Coronary artery (tissue), 2 donors: ENCODE results near the gene PARP8.

Experiments
- DNase-seq: peaks from one replicate; pipeline ENCODE4 v3.0.0-alpha.2; 2017; ENCODE audit warnings: low spot score
- H3K27ac ChIP-seq, 2 donors: fragments of 200-600 bp; sonication (generic); one replicate each; pipeline ENCODE4 v1.5.1; 2016 to 2019
- H3K4me3 ChIP-seq: fragments of 200-600 bp; sonication (generic); 2 replicates; pipeline ENCODE4 v1.5.1; 2016; ENCODE audit warnings: mild to moderate bottlenecking, moderate library complexity
- CTCF ChIP-seq: fragments of 200-600 bp; sonication (generic); IDR thresholded peaks from one replicate; pipeline ENCODE4 v1.5.1; 2019; ENCODE audit warnings: antibody characterized with exemption

The PARP8 gene

GRCh38 chr5:50759526-50760270, 93.3 kb downstream of the PARP8 start:
- no peak overlapping the region for H3K4me3 ChIP-seq
- no peak for TF ChIP-seq CTCF
- no peak overlapping the region for H3K27ac ChIP-seq
- no peak for DNase-seq

DNA sequence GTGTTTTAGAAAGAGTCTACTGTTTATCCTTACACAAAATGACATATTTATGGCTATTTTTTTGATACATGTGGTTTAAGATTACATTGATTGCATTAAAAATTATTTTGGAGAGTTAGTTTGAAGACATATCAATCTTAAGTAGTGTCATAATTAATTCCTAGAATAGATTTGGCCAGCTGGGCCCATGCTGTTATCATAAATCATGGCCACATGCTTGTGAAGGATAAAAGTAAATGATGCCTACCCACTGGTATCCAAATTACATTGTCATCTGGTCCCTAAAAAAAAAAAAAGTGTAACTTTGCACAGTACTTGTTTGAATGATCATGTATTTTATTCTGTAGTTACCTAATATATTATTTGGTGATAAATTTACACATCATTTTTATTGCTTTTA, 96.9 kb downstream of the PARP8 start:
- DNase-seq, result no peak
- Histone ChIP-seq H3K4me3 (no peak overlapping the region), H3K27ac (no peak overlapping the region)
- TF ChIP-seq CTCF, result no peak

DNA sequence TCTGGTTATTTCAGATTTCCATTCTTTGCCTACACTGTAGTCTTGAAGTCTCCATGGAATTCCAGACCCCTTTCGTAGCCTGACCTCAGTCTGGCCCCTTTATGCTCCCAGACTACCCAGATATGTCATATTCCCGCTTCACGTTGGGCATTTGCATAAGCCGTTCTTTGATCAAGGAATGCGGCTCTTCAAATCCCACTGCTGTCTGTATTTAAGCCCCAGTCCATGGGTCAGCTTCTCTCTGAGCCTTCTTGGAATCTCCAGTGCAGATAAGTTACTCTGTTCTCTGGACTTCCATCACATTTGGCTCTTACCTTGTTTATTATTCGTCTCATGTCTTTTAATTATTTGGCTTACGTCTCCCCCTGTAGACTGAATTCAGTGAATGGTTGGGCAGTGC, 97.4 kb downstream of the PARP8 start:
- H3K27ac ChIP-seq, result no peak overlapping the region
- no peak for DNase-seq
- no peak for TF ChIP-seq CTCF
- H3K4me3 ChIP-seq, result no peak overlapping the region

DNA sequence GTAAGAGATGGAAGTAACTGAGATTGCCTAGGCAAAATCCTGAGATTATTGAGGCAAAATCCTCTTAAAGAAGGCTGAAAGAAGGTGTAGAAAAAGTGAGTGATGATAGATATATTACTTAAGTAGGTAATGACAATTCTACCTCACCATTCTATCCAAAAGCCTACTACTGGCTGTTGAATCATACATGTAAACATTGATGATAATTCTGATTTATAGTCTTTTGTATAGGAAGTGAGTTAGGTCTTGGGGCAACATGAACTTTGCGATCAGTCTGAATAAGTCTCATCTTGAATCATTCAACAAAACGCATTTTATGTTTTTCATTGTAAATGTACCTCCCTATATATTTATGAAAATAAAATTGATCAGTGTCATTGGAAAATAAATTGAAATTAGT, 99.6 kb downstream of the PARP8 start:
- no peak for DNase-seq

GRCh38 chr5:50766462-50766861, 100.0 kb downstream of the PARP8 start:
- Histone ChIP-seq H3K27ac (no peak overlapping the region), H3K4me3 (no peak overlapping the region)
- TF ChIP-seq CTCF, result no peak

More for the DNA sequence above, 99.6 kb downstream of the PARP8 start:
- TF ChIP-seq CTCF, result no peak
- Histone ChIP-seq H3K4me3 (no peak overlapping the region), H3K27ac (no peak overlapping the region)

DNA sequence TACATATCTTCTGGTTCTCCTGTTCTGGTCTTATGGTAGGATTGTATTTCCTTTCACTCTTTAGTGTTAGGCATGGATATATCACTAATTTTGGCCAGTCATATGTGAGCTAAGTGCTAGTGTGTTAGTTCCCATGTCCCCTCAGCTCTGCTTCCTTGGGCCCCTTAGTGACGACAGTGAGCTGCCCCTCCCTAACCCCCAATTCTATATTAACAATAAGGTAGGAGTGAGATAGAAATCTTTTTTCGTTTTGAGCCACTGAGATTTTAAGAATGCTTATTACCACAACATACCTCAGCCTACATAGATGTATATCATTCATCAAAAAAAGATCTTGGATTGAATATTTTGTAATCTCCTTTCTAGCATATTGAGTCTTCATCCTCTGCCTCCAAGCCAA, 100.5 kb downstream of the PARP8 start:
- no peak for TF ChIP-seq CTCF
- Histone ChIP-seq H3K4me3 (no peak overlapping the region), H3K27ac (no peak overlapping the region)
- DNase-seq, result no peak

More at GRCh38 chr5:50766462-50766861, 100.0 kb downstream of the PARP8 start:
- no peak for DNase-seq

- DNase-seq, result no peak
- Histone ChIP-seq H3K4me3 (no peak overlapping the region), H3K27ac (no peak overlapping the region)
- TF ChIP-seq CTCF, result no peak
Measured at GRCh38 chr5:50767588-50767987, 101.2 kb downstream of the PARP8 start.
